ENCODE measurements around the gene DNAJC17. TPM values are rescaled to one million over a fixed set of nuclear protein-coding genes. Genes with fewer than 3 reads are reported as not detected.
A peak's percentile ranks its signal among the peaks of the same experiment; 100 is the strongest.

Gene DNAJC17
- total RNA-seq, 3 donors from 2014 or later, result 49.1 to 62.1 (median 49.9) TPM

DNA sequence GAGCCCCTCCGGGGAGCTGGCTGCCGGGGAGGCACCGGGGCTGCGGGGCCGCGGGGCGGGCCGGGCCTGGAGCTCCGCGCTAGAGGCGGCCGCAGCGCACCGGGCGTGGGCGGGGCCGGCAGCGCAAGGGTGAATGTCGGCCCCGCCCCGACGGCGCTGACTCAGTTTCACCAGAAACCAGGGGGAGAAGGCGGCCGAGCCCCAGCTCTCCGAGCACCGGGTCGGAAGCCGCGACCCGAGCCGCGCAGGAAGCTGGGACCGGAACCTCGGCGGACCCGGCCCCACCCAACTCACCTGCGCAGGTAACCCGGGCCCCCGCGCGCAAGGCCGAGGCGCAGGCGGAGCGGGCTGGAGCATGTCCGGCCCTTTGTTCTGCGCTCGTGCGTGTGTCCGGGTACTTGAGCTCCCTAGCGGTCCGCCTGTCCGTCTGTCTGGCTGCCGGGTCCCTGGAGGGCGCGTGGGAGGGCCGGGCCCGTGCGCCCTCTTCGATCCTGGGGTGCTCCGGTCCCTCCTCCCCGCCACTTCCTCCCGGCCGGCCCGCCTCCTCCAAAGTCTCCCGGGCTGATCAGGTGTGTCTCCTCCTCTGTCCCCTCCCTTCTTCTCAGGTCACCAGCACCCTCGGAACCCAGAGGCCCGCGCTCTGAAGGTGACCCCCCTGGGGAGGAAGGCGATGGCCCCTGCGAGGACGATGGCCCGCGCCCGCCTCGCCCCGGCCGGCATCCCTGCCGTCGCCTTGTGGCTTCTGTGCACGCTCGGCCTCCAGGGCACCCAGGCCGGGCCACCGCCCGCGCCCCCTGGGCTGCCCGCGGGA, 36.8 kb upstream of the DNAJC17 start, which contains the start of gene SPINT1:
SPINT1 (plus strand) TSS at position 164 of the 811 bp plus-strand sequence; CDS start at position 671, 507 bp downstream.
- Mint-ChIP-seq H3K4me1 (ENCODE audit: low read depth) (peaks cover 26% of the 10 kb centered on the region), H3K4me3 (peak within 1 kb of the TSS; percentile 85), H3K9me3 (no peaks in the 10 kb centered on the region), H3K36me3 (ENCODE audit: insufficient read depth) (no peaks in the 10 kb centered on the region), H3K27me3 (ENCODE audit: low read depth) (peaks cover 14% of the 10 kb centered on the region)
- ATAC-seq (peak; percentile 86 to 87), DNase-seq (peak; percentile 76)

DNA sequence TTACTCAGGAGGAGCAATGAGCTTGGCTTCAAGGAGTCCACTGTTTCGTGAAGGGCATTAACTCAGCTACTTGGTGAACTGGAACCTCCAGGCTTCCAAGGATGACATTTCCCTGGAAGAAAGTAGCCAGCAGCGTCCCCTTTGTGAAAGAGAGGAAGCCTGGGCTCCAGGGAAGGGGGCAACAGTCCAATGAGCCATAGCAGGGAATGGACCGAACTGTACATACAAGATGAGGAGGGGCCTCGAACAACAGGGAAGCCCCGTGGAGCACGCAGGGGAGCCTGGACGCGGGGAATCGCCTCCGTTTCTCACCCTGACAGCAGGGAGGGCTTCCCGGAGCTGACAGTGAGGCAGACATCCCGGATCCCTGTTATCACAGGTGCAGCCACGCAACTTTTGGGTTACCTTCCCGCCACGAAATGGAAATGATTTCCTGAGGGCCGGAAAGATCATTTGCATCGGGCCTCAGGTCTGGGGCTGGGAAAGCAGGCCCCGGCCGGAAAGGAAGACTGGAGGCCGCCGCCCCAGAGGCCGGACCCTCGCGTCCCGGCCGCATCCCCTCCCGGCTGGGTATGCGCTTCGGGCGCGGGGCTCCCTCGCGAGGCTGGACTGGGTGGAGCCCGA, 36.1 kb upstream of the DNAJC17 start:
- ATAC-seq (no peak), DNase-seq (no peak)
- H3K4me1 Mint-ChIP-seq (ENCODE audit: low read depth), result peaks cover 26% of the 10 kb centered on the region

DNA sequence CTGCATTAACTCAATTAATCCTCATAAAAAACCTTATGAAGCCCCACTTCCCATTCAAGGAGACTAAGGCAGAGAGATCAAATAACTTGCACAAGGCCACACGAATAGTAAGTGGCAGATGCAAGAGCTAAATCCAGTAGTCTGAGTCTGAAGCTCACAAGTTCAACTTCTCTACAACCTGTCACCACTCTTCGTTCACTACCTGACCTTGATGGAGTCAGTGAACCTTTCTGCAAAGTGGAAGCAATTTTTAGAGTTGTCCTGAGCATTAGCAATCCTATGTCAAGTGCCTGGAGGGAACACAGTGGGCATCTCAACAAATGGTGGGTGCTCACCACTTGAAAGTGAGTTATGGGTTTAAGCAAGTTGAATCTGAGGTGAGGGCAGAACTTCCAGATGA, 34.5 kb upstream of the DNAJC17 start:
- peaks cover 14% of the 10 kb centered on the region for H3K27me3 Mint-ChIP-seq (ENCODE audit: low read depth)
- H3K36me3 Mint-ChIP-seq (ENCODE audit: insufficient read depth), result no peaks in the 10 kb centered on the region
- ATAC-seq, result no peak
- H3K9me3 Mint-ChIP-seq, result no peaks in the 10 kb centered on the region
- H3K4me1 Mint-ChIP-seq (ENCODE audit: low read depth), result peaks cover 14% of the 10 kb centered on the region
- no peak overlapping the region for H3K4me3 Mint-ChIP-seq
- no peak for DNase-seq

More for the DNA sequence above, 36.1 kb upstream of the DNAJC17 start:
- H3K4me3 Mint-ChIP-seq, result peak overlapping the region; percentile 77
- H3K9me3 Mint-ChIP-seq, result no peaks in the 10 kb centered on the region
- H3K36me3 Mint-ChIP-seq (ENCODE audit: insufficient read depth), result no peaks in the 10 kb centered on the region
- H3K27me3 Mint-ChIP-seq (ENCODE audit: low read depth), result peaks cover 14% of the 10 kb centered on the region

DNA sequence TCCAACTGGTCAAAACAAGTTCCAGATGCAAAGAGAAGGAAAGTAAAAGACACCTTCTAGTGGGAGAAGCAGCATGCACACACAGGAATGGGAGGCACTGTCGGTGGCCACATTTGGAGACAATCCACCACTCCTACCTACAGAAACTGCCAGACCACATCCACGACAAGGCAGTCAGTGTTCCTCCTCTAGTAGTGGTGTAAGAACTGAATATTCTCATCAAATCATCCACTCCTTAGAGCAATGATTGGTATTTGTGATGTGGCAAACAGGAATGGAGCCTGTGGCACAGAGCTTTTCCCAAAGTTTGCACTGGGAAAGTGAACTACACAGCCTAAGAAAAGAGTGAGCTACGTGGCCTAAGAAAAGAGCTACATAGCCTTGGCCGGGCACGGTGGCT, 31.5 kb upstream of the DNAJC17 start:
- peaks cover 11% of the 10 kb centered on the region for H3K27me3 Mint-ChIP-seq (ENCODE audit: low read depth)
- ATAC-seq, result no peak
- peaks cover 4% of the 10 kb centered on the region for H3K4me1 Mint-ChIP-seq (ENCODE audit: low read depth)
- no peaks in the 10 kb centered on the region for H3K9me3 Mint-ChIP-seq
- H3K36me3 Mint-ChIP-seq (ENCODE audit: insufficient read depth), result no peaks in the 10 kb centered on the region
- no peak overlapping the region for H3K4me3 Mint-ChIP-seq
- no peak for DNase-seq

DNA sequence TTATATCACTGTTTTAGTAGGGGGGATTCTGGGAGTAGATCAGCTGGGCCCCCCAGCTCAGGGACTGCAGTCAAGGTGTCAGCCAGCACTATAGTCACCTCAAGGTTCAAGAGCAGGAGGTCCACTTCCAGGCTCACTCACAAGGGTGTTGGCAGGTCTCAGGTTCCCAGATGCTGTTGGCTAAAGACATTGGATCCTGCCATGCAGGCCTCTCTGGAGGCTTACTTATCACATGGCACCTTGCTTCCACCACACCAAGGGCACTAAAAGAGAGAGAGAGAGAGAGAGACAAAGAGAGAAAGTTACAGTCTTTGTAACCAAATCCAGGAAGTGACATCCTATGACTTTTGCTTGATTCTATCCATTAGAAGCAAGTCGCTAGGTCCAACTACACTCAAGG, 28.7 kb upstream of the DNAJC17 start:
- H3K36me3 Mint-ChIP-seq (ENCODE audit: insufficient read depth), result no peaks in the 10 kb centered on the region
- H3K4me1 Mint-ChIP-seq (ENCODE audit: low read depth), result no peaks in the 10 kb centered on the region
- DNase-seq (no peak), ATAC-seq (no peak)
- peaks cover 2% of the 10 kb centered on the region for H3K27me3 Mint-ChIP-seq (ENCODE audit: low read depth)
- no peak overlapping the region for H3K4me3 Mint-ChIP-seq
- no peaks in the 10 kb centered on the region for H3K9me3 Mint-ChIP-seq

DNA sequence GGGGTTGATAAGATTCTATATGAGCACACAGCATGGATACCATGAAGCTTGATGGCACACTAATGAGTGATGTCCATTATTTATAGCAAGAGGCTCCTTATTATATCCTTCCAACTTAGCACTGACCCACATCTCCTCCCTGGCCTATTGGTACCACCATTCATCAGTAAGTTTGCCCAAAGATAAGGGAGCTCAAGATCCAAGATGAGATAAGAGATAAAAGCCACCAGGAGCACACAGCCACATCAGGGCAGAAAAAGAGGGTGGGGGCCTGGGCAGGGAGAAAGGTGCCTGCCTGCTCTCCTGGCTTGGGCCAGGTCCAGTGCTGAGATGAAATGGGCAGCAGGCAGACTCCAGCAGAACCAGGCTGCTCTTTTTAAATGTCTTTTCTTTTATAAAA, 25.6 kb upstream of the DNAJC17 start:
- Mint-ChIP-seq H3K4me3 (no peak overlapping the region), H3K4me1 (ENCODE audit: low read depth) (no peaks in the 10 kb centered on the region), H3K36me3 (ENCODE audit: insufficient read depth) (no peaks in the 10 kb centered on the region), H3K9me3 (no peaks in the 10 kb centered on the region), H3K27me3 (ENCODE audit: low read depth) (peaks cover 1% of the 10 kb centered on the region)
- ATAC-seq (no peak), DNase-seq (no peak)

DNA sequence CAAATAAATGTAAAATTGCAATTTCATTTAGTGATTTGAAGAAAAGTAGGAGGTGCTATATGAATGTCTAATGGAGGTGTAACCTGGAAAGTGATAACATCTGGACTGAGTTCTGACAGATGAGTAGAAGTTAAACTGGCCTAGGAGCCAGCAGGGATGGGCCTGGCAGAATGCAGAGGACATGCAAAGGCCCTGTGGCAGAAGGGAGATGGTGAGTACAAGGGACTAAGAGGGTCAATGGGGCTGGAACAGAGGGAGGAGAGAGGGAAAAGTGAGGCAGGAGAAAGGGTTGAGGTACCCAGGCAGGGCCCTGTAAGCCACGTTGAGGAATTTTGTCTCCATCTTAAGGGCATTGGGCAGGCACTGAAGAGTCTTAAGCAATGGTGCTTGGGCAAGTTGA, 24.6 kb upstream of the DNAJC17 start:
- Mint-ChIP-seq H3K36me3 (ENCODE audit: insufficient read depth) (no peaks in the 10 kb centered on the region), H3K27me3 (ENCODE audit: low read depth) (peaks cover 1% of the 10 kb centered on the region), H3K9me3 (no peaks in the 10 kb centered on the region), H3K4me3 (no peak overlapping the region), H3K4me1 (ENCODE audit: low read depth) (no peaks in the 10 kb centered on the region)
- ATAC-seq, result no peak
- no peak for DNase-seq

DNA sequence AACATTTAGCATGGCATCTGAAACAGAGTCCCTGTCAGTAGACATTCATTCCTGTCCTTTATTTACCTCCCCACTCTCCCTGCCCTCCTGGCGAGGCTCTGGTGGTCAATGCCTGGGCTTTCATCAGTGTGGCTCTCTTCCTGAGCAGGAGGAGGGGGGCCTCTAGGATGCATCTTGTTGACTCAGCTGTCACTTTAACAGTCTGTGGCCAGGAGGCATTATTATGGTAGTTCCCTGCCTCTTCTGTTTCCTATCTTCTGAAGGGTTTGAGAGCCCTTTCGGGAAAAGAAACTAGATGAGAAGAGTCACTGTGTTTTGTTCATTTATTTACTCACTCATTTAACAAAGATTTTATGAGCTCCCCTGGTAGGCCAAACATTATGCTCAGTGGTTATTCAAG, 23.6 kb upstream of the DNAJC17 start:
- peaks cover 1% of the 10 kb centered on the region for H3K27me3 Mint-ChIP-seq (ENCODE audit: low read depth)
- ATAC-seq (no peak), DNase-seq (no peak)
- H3K36me3 Mint-ChIP-seq (ENCODE audit: insufficient read depth), result no peaks in the 10 kb centered on the region
- H3K9me3 Mint-ChIP-seq, result no peaks in the 10 kb centered on the region
- no peak overlapping the region for H3K4me3 Mint-ChIP-seq
- H3K4me1 Mint-ChIP-seq (ENCODE audit: low read depth), result no peaks in the 10 kb centered on the region

DNA sequence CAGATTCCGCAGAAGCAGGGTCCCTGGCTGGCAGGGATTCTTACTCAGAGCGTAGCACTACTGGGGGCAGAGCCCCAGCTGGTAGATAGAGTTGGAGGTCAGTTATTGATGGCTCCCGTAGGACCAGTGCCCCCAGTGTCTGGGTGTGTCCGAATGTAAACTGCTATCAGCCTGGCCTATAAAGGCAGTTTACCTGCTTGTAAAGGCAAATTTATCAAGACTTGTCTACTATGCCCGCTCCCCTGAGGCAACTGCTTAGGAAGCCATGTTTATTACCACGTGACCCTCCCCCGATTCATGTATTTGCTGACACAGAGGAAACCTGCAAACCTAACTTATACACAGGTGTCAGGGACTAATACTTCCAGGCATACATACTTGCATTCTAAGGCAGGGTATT, 21.8 kb upstream of the DNAJC17 start:
- DNase-seq (no peak), ATAC-seq (no peak)
- H3K4me1 Mint-ChIP-seq (ENCODE audit: low read depth), result no peaks in the 10 kb centered on the region
- H3K27me3 Mint-ChIP-seq (ENCODE audit: low read depth), result peaks cover 1% of the 10 kb centered on the region
- H3K4me3 Mint-ChIP-seq, result no peak overlapping the region
- no peaks in the 10 kb centered on the region for H3K36me3 Mint-ChIP-seq (ENCODE audit: insufficient read depth)
- H3K9me3 Mint-ChIP-seq, result no peaks in the 10 kb centered on the region

DNA sequence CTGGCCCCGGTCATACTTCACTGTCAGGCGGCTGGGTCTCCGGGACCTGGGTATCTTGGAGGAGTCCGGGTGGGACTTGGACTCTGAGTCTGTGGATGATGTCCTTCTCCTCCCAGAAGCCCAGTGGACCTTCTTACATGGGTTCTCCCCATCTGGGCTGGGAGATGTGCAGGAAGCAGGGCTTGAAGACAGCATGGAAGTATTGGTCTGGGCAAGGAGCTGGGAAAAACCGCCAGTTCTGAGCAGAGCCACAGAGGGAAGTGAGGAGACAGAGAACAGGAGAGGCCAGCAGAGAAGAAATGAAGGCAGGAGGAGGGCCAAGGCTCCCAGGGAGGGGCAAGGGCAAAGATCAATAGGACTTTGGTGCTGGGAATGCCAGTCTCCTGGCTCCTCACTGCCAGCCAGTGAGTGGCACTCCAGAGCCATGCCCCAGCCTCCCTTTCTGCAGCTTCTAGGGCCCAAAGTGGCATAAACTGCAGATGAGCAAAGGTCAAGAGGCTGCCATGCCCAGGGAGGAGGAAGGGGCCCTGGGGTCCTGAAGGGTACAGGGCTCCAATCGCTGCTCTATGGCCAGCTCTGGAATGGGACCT, 21.3 kb upstream of the DNAJC17 start, which contains the start of gene PPP1R14D:
PPP1R14D (minus strand) TSS at position 262 of the 590 bp plus-strand sequence; CDS start at position 195, 67 bp downstream.
- no peaks in the 10 kb centered on the region for H3K9me3 Mint-ChIP-seq
- H3K27me3 Mint-ChIP-seq (ENCODE audit: low read depth), result peaks cover 1% of the 10 kb centered on the region
- ATAC-seq (no peak), DNase-seq (no peak)
- no peak within 1 kb of the TSS for H3K4me3 Mint-ChIP-seq
- H3K4me1 Mint-ChIP-seq (ENCODE audit: low read depth), result no peaks in the 10 kb centered on the region
- no peaks in the 10 kb centered on the region for H3K36me3 Mint-ChIP-seq (ENCODE audit: insufficient read depth)

DNA sequence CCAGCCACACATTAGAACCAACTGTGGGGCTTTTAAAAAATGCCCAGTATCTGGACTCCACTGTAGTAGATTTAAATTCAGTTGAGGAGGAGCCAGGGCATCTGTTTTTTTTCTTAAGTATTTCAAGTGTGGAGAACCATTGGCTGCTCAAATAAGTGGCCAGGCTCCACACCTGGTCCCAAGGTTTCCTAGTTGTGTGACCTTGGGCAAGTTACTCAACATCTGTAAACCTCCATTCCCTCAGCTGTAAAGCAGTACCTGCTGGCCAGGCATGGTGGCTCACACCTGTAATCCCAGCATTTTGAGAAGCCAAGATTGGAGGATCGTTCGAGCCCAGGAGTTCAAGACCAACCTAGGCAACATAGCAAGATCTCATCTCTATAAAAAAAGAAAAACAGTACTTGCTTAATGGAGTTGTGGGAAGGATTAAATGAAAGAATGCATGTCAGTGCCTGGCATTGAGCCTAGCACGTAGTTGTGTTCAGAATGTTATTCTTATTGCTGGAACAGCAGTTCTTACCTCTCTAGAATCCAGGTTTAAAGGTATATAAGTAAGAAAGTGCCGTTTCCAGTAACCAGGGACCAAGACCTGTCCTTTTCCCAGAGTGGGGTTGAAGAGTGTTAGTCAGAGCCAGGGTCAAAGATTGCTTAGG, 19.3 kb upstream of the DNAJC17 start:
- Mint-ChIP-seq H3K9me3 (no peaks in the 10 kb centered on the region), H3K36me3 (ENCODE audit: insufficient read depth) (no peaks in the 10 kb centered on the region), H3K4me3 (no peak overlapping the region), H3K4me1 (ENCODE audit: low read depth) (no peaks in the 10 kb centered on the region), H3K27me3 (ENCODE audit: low read depth) (peaks cover 1% of the 10 kb centered on the region)
- DNase-seq (no peak), ATAC-seq (no peak)

DNA sequence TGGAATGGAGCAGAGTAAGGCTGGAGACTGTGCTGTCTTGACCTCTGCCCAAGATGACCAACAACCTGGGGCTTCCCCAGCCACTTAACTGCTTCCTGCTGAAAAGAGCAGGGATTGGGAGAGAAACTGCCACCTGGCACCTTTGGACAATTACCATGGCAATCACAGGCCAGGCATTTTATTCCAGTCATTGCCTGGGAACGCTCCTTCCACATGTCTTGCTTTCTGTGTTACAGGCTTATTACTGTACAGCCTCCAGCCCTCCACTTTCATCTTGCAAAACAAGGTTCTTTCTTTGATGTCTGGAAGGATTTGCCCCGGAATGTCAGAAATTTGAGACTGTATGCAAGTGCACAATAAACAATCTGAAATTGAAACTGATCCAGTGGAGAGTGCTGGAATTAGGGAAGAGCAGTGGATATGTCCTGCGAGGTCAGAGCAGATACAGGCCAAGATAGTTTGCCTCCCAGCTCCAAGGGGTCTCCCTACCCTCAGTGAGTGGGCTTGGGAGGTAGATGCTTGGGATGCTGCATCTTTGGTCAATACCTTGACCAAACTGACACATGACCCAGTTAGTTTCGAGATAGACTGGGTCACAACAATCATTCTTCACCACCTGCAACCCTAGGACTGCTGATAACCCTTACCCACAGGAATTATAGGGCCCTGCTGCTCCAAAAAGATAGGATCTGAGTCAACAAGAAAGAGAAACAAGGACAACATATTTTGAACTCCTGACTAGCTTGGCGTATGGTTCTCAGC, 18.6 kb upstream of the DNAJC17 start:
- Mint-ChIP-seq H3K27me3 (ENCODE audit: low read depth) (peaks cover 1% of the 10 kb centered on the region), H3K9me3 (no peaks in the 10 kb centered on the region), H3K36me3 (ENCODE audit: insufficient read depth) (no peaks in the 10 kb centered on the region), H3K4me1 (ENCODE audit: low read depth) (no peaks in the 10 kb centered on the region), H3K4me3 (no peak overlapping the region)
- no peak for DNase-seq
- ATAC-seq, result no peak

DNA sequence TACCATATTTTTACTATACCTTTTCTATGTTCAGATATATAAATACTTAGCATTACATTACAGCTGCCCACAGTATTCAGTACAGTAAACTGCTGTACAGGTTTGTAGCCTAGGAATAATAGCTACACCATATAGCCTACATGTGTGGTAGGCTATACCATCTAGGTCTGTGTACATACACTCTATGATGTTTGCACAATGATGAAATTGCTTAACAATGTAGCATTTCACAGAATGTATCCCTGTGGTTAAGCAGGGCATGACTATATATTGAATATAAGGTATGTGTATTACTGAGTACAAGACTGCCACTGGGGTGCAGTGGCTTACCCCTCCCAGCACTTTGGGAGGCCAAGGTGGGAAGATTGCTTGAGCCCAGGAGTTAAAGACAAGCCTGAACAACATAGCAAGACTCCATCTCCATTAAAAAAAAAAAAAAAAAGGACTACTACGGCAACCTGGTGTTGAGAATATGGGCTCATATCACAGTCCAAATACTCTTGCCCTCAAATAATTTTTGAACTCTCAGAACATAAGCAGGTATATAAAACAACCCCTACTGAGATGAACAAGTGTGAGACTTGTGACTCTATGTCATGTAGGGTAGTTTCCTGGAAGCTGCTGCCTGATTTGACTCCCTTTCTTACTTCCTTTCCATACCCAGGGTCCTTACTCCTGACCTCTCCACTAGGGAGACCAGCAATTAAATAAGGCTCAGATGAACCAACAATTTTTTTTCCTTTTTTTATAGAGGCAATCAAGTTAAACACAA, 16.5 kb upstream of the DNAJC17 start:
- ATAC-seq, result no peak

More for the DNA sequence above, 16.5 kb upstream of the DNAJC17 start:
- peaks cover 1% of the 10 kb centered on the region for H3K27me3 Mint-ChIP-seq (ENCODE audit: low read depth)
- H3K4me3 Mint-ChIP-seq, result no peak overlapping the region
- no peaks in the 10 kb centered on the region for H3K4me1 Mint-ChIP-seq (ENCODE audit: low read depth)
- no peaks in the 10 kb centered on the region for H3K36me3 Mint-ChIP-seq (ENCODE audit: insufficient read depth)
- no peaks in the 10 kb centered on the region for H3K9me3 Mint-ChIP-seq
- no peak for DNase-seq
